A549 treated with Mapracorat at 1 μM for 4 hours (cell line): ENCODE measurements around the gene PPP1R7. TPM values are rescaled to one million over a fixed set of nuclear protein-coding genes. Genes with fewer than 3 reads are reported as not detected.

Source experiments
- total RNA-seq: library from RNA; stranded (reverse); fragments of 200-300 nt; extraction: Qiagen RNA extraction; gene quantifications from 5 replicates; pipeline ENCODE4 v1.2.3, GENCODE V29; 2022

The PPP1R7 gene, protein sequence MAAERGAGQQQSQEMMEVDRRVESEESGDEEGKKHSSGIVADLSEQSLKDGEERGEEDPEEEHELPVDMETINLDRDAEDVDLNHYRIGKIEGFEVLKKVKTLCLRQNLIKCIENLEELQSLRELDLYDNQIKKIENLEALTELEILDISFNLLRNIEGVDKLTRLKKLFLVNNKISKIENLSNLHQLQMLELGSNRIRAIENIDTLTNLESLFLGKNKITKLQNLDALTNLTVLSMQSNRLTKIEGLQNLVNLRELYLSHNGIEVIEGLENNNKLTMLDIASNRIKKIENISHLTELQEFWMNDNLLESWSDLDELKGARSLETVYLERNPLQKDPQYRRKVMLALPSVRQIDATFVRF
- 56.5 to 73.1 TPM (median 57.9 TPM) in 5 replicates for total RNA-seq

DNA sequence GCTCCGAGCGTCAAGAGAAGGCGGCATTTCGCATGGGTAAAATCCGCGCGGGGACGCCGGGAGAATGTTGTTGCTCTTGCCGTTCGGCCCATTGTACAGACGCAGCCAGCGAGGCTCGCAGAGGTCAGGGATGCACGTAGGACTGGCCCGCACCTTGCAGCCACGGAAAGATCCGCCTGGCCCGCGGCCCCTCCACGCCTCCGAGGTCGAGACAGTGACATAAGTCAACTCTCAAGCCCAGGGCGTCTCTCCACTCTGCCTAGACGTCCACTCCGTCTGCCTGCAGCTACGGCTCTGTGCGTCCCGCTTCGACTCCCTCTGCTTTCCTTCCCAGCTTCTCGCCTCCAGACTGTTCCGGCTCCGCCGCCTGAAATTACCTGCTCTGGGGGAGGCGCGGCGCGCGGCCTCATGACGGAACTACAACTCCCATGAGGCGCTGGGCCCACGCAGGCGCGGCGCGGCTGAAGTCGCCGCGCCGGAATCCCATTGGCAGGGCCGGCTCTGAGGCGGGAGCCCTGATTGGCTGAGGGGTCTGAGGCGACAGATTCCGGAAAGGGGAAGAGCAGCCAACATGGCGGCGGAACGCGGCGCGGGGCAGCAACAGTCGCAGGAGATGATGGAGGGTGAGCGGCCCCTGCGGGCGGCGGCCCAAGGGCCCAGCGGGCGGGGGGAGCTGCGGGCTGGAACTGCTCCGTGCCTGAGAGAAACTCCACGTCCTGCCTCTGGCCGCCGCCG, at the start of gene PPP1R7:
TSS of gene PPP1R7 (plus strand) at position 543 of the 735 bp plus-strand sequence. CDS start at position 572, 29 bp downstream.

DNA sequence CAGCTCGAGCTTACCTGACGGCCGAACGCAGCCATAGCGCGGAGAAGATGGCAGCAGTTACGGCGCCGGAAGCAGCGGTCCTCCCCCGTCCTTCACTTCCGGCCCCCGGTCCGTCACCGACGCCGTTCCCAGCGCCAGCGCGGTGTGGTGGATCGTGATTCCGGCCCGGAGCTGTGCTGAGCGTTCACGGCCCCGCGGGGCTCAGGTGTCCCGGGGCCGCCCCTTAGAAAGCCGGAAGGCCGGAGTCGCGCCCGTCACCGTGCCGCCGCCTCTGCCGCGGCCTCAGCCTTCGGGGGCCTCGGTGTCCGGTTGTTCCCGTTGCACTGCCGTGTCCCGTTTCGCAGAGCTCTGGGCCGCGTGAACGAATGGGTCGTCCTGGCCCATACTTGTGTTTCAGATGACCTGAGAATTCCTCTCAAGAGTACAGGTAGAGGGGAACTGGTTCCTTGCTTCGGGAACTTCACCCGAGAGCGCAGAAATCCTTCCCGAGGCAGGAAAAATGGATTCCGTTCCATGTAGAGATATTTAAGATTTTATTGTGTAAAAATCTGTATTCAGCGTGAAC, 47.9 kb upstream of the PPP1R7 start, which contains the start of gene MTERF4:
TSS of gene MTERF4 (minus strand) at position 49 of the 565 bp plus-strand sequence. CDS start at position 35, 14 bp downstream.

DNA sequence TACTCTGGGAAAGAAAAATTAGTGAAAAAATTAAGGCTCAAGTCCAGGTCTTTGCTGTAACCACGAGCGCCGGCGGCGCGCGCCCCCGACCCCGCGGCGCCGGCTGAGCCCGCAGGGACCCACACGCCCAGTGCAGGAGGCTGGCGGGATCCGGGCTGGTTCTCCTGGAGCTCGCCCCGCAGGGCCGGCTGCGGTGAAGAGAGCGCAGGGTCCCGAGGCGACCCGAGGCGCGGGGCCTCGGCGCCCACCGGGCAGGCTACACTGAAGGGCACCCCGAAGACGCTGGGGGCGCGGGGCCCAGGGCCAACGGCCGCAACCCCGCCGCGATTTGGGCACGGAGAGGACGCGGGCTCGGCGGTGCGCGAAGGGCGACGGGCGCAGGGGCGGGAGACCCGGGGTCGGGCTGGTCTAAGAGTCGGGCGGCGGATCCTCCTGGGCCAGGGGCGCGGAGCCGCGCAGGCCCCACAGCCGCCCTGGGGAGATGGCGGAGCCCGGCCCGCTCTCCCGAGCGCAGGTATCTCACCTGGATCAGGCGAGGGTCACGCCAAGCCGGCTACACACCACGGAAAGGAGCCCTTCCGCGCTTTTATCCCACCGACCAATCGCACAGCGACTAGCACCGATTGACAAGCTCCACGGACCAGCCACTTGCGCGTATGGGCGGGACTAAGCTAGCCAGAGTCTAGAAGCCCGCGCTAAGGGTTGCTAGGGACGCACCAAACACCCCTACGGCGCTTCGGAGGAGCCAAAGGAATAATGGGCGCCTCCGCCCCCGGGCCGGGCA, 1.2 kb upstream of the PPP1R7 start, which contains the start of gene PASK:
TSS of gene PASK (minus strand) at position 582 of the 784 bp plus-strand sequence. CDS start 6,440 bp downstream, outside the sequence.

DNA sequence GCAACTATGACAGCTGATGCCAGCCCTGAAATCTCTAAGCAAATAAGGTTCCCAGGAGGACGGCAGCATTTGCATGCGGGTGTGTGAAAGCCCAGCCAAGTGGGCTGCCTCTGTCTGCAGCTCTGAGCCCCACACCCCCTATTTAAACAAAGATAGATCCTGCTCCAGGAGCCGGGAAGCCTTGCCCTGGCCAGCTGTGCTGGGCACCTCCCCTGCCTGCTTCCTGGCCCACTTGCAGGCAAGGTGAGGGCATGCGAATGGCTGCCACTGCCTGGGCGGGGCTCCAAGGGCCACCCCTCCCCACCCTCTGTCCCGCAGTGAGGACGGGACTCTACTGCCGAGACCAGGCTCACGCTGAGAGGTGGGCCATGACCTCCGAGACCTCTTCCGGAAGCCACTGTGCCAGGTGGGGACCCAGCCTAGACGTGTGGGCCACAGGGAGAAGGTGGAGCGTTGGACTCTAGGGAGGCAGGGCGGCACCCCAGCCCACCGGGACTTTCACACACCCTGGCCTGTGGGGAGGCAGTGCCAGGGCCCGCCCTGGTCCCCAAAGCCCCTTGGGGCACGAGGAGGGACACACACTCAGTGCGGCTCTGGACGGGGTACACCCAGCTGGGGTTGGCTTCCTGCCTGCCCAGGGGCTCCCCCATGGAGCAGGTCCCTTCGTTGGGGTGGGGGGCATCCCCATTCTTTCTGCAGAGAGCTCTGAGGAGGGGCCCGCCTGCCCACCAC, 38.3 kb downstream of the PPP1R7 start, which contains the start of gene ANO7:
TSS of gene ANO7 (plus strand) at position 317 of the 732 bp plus-strand sequence. CDS start 1,387 bp downstream, outside the sequence.

Other genes with a start within 250 kb of the PPP1R7 start
- not detected in 5 replicates for gene CROCC2, start 244.1 kb upstream of the PPP1R7 start, total RNA-seq
- gene SNED1, start 151.8 kb upstream of the PPP1R7 start, total RNA-seq = 0.54 to 1.2 TPM (median 0.89 TPM) in 5 replicates
- 20.6 to 29.8 TPM (median 25.1 TPM) in 5 replicates for gene MTERF4, start 48.2 kb upstream of the PPP1R7 start, total RNA-seq
- 5.7 to 9.3 TPM (median 8.0 TPM) in 5 replicates for gene PASK, start 995 bp upstream of the PPP1R7 start, total RNA-seq
- 1.5 to 2.1 TPM (median 1.8 TPM) in 5 replicates for gene ANO7, start 38.2 kb downstream of the PPP1R7 start, total RNA-seq
- gene HDLBP, start 165.2 kb downstream of the PPP1R7 start, total RNA-seq = 262 to 285 TPM (median 274 TPM) in 5 replicates
- gene SEPTIN2, start 165.5 kb downstream of the PPP1R7 start, total RNA-seq = 223 to 270 TPM (median 256 TPM) in 5 replicates
- gene FARP2, start 205.8 kb downstream of the PPP1R7 start, total RNA-seq = 21.8 to 33.8 TPM (median 28.4 TPM) in 5 replicates